Naive thymus-derived CD4-positive, alpha-beta T cell (primary cell): Measurements from ENCODE around the gene CFDP1. TPM values are rescaled to one million over a fixed set of nuclear protein-coding genes. Genes with fewer than 3 reads are reported as not detected.

Experiments
- ATAC-seq: fragments of 150-1000 bp; cut with Tn5 transposase; 2 replicates; pipeline ENCODE4 v1.10.0; 2021; ENCODE audit warnings: mild to moderate bottlenecking, moderate library complexity
- CTCF ChIA-PET: fragments of 350-600 bp; sonication (Branson Sonifier 250); formaldehyde crosslinking; loops from one replicate; lab custom pipeline; 2021; ENCODE audit warnings: antibody characterized with exemption; lab: Charles Lee
- POLR2A ChIA-PET: fragments of 350-600 bp; sonication (Branson Sonifier 250); formaldehyde crosslinking; loops from one replicate; lab custom pipeline; 2021; ENCODE audit warnings: antibody characterized with exemption, inconsistent platforms; lab: Charles Lee
- DNase-seq, 9 donors: peaks; one replicate each; pipeline versions ENCODE4 v3.0.0 to v3.0.0-alpha.2; 2020 to 2022; ENCODE audit warnings: mixed read lengths in 1 of 9
- H3K27ac ChIP-seq: one replicate; pipeline ENCODE4 v1.7.0; 2013; ENCODE audit warnings: mild to moderate bottlenecking, low read depth, low read length, moderate library complexity
- H3K27me3 ChIP-seq, 2 donors: one replicate each; pipeline ENCODE4 v1.7.0; 2013; ENCODE audit warnings: low read length in 2 of 2, mild to moderate bottlenecking in 2 of 2, moderate library complexity in 2 of 2; ENCODE audit not compliant: control insufficient read depth in 2 of 2, insufficient read depth in 2 of 2
- H3K36me3 ChIP-seq, 3 experiments: 1 replicate in 2 of 3; 2 replicates in 1 of 3; pipeline ENCODE4 v1.7.0; 2013; ENCODE audit warnings: low read length in 3 of 3, mild to moderate bottlenecking in 3 of 3, moderate library complexity in 1 of 3; ENCODE audit not compliant: insufficient read depth in 3 of 3, control insufficient read depth in 2 of 3
- H3K4me1 ChIP-seq, 2 donors: one replicate each; pipeline ENCODE4 v1.7.0; 2013; ENCODE audit warnings: low read length in 2 of 2, mild to moderate bottlenecking in 2 of 2, moderate library complexity in 1 of 2; ENCODE audit not compliant: control insufficient read depth in 2 of 2, insufficient read depth in 2 of 2
- H3K4me3 ChIP-seq: 2 replicates; pipeline ENCODE4 v1.7.0; 2013; ENCODE audit warnings: mild to moderate bottlenecking, low read length
- H3K9me3 ChIP-seq, 3 experiments: 1 replicate in 2 of 3; 2 replicates in 1 of 3; pipeline ENCODE4 v1.7.0; 2013; ENCODE audit warnings: low read length in 3 of 3; ENCODE audit not compliant: control insufficient read depth in 2 of 3
- H3K27ac Mint-ChIP-seq, 9 donors: one replicate each; pipeline ENCODE4 v1.8.0; 2020 to 2022; ENCODE audit warnings: mixed read lengths in 9 of 9, mild to moderate bottlenecking in 8 of 9, moderate library complexity in 5 of 9, inconsistent platforms in 2 of 9
- H3K27me3 Mint-ChIP-seq, 5 donors: one replicate each; pipeline ENCODE4 v1.8.0; 2021 to 2022; ENCODE audit warnings: mixed read lengths in 5 of 5, mild to moderate bottlenecking in 1 of 5
- H3K36me3 Mint-ChIP-seq, 5 donors: one replicate each; pipeline ENCODE4 v1.8.0; 2020 to 2022; ENCODE audit warnings: mixed read lengths in 5 of 5, mild to moderate bottlenecking in 3 of 5, inconsistent platforms in 1 of 5
- H3K4me1 Mint-ChIP-seq, 7 donors: one replicate each; pipeline ENCODE4 v1.8.0; 2020 to 2022; ENCODE audit warnings: mixed read lengths in 7 of 7, mild to moderate bottlenecking in 3 of 7, inconsistent platforms in 1 of 7
- H3K4me3 Mint-ChIP-seq, 10 donors: one replicate each; pipeline ENCODE4 v1.8.0; 2020 to 2022; ENCODE audit warnings: mild to moderate bottlenecking in 10 of 10, mixed read lengths in 10 of 10, moderate library complexity in 6 of 10, inconsistent platforms in 2 of 10
- H3K9me3 Mint-ChIP-seq, 11 donors: one replicate each; pipeline ENCODE4 v1.8.0; 2020 to 2022; ENCODE audit warnings: mixed read lengths in 11 of 11, mild to moderate bottlenecking in 4 of 11, inconsistent platforms in 1 of 11, moderate library complexity in 1 of 11
- intact Hi-C, 2 donors: fragments of 100-400 bp; cut with micrococcal nuclease; formaldehyde crosslinking; loops; one replicate each; pipeline ENCODE4 v1.15.1; 2023
- polyA plus RNA-seq, 2 donors: library from polyadenylated mRNA; unstranded; fragments of 300-500 nt; fragmentation: Illumina TruSeq; gene quantifications; one replicate each; pipeline ENCODE4 v1.2.3, GENCODE V29; 2021
- total RNA-seq, 6 experiments: library from RNA in 5 of 6; stranded (reverse) in 5 of 6; gene quantifications; 1 replicate in 5 of 6; 2 replicates in 1 of 6; pipeline ENCODE4 v1.2.3 and lab custom pipeline; 2021 to 2026

CFDP1 gene
- total and polyA plus RNA-seq, 7 experiments from 2014 or later = 34.9 to 42.1 (median 39.4) TPM

DNA sequence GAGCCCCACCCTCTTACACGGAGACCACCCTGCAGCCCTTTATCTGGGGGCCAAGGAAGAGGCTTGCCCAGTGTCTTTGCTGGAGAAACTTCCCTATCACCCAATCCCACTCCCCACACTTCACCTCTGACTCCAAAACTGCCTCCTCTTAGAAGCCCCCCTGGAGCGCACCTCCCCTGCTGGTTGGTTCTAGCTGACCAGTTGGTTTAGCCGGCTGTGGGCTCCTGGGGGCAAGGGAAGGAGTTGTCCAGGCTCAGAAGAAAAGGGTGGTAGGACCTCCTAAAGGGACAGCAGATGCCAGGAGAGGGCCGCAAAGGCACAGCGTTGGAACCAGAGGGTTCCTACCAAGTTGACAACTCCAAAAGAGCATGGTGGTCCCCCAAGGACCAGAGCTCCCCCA, 183.9 kb downstream of the CFDP1 start:
- Mint-ChIP-seq H3K27ac (no peak overlapping the region), H3K36me3 (no peaks in the 10 kb centered on the region), H3K9me3 (peaks cover 0 to 2% (median 0%) of the 10 kb centered on the region in 11 donors), H3K27me3 (peaks cover 20 to 61% (median 23%) of the 10 kb centered on the region in 5 donors), H3K4me3 (peak overlapping the region in 5 of 10 donors; percentile 55 to 82 (median 63)), H3K4me1 (peaks cover 0 to 12% (median 4%) of the 10 kb centered on the region in 7 donors)
- H3K27me3 ChIP-seq = peaks cover 0 to 6% of the 10 kb centered on the region in 2 donors
- peaks cover 0 to 5% of the 10 kb centered on the region in 2 donors for H3K4me1 ChIP-seq
- DNase-seq (no peak), ATAC-seq (no peak)
- no peak overlapping the region for H3K4me3 ChIP-seq
- POLR2A ChIA-PET = no interaction called here
- H3K9me3 ChIP-seq = no peaks in the 10 kb centered on the region
- H3K27ac ChIP-seq = no peak overlapping the region
- intact Hi-C loops = no loop called here
- no peaks in the 10 kb centered on the region for H3K36me3 ChIP-seq
- CTCF ChIA-PET = interaction anchor here (0.8 kb wide), 2 partner anchors 15 to 17 kb away, joined by 3 read pairs; no protein-coding TSS in a partner anchor

DNA sequence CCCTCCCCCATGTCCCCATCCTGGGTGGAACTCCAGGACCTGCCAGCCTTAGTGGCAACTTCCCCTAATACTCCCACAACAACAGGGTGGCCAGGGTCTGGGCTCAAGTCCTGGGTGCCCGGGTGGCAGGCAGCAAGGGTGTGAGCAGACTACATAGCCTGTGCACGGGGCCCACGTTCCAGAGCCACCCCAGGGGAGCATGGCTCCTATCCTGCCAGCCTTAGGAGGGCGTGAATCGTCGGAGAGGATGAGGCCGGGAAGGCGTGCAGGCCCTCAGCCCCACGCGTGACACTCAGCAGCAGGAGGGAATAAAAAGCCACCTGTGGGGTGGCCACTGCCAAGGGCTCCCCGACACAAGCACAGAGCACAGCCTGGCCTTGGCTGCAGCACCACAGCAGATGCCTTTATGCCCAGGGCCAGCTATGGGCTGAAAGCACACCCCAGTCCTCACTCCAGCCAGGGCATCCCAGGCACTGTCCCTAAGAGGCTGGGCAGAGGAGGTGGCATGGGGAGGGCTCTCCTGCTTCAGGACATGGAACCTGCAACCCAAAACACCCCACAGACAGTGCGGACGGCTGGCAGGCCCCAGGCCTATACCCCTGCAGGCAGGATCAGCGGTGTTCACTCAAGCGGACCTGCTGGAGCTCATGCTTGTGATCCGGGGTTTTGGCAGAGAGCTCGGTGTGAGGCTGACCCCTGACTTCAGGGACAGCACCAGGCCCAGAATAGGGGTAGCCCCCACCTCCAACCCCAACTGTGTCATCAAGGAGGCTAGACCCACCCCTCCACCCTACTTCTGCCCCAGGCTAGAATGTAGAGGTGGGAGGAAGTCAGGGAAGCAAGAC, 184.5 kb downstream of the CFDP1 start:
- Histone ChIP-seq H3K4me1 (peaks cover 0 to 5% of the 10 kb centered on the region in 2 donors), H3K4me3 (no peak overlapping the region), H3K9me3 (no peaks in the 10 kb centered on the region), H3K27me3 (peaks cover 0 to 6% of the 10 kb centered on the region in 2 donors), H3K27ac (no peak overlapping the region), H3K36me3 (no peaks in the 10 kb centered on the region)
- H3K4me3 Mint-ChIP-seq = peak overlapping the region in 1 of 10 donors; percentile 63
- DNase-seq (no peak), ATAC-seq (no peak)
- ChIA-PET POLR2A (no interaction called here), CTCF (interaction anchor here (0.8 kb wide), 2 partner anchors 15 to 16 kb away, joined by 3 read pairs; no protein-coding TSS in a partner anchor)
- H3K36me3 Mint-ChIP-seq = no peaks in the 10 kb centered on the region
- H3K4me1 Mint-ChIP-seq = peaks cover 0 to 13% (median 4%) of the 10 kb centered on the region in 7 donors
- H3K27ac Mint-ChIP-seq = no peak overlapping the region
- peaks cover 14 to 54% (median 21%) of the 10 kb centered on the region in 5 donors for H3K27me3 Mint-ChIP-seq
- peaks cover 0 to 2% (median 0%) of the 10 kb centered on the region in 11 donors for H3K9me3 Mint-ChIP-seq
- intact Hi-C loops = no loop called here

DNA sequence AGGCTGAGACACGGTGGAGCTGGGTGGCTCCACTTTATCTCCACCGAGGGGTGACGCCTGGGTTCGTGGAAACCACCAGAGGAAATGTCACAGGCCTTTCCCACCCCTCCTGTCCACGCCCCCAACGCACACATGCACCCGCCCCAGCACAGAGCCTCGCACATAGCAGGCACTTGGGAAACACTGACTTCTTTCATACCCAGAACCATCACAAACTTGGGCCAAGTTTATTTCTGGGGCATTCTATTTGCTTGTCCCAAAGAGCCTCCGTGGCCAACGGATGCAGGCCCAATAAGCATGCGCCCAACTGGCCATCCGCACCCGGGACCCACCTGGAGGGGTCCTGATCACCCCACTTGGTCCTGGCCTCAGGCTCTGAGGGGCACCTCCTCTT, 185.2 kb downstream of the CFDP1 start:
- Mint-ChIP-seq H3K4me1 (peaks cover 0 to 13% (median 4%) of the 10 kb centered on the region in 7 donors), H3K27ac (peak overlapping the region in 1 of 9 donors; percentile 13), H3K4me3 (no peak overlapping the region), H3K9me3 (peaks cover 0 to 2% (median 0%) of the 10 kb centered on the region in 11 donors), H3K36me3 (no peaks in the 10 kb centered on the region), H3K27me3 (peaks cover 12 to 50% (median 21%) of the 10 kb centered on the region in 5 donors)
- H3K27ac ChIP-seq = no peak overlapping the region
- peaks cover 0 to 6% of the 10 kb centered on the region in 2 donors for H3K27me3 ChIP-seq
- DNase-seq (no peak), ATAC-seq (no peak)
- no peak overlapping the region for H3K4me3 ChIP-seq
- ChIA-PET POLR2A (no interaction called here), CTCF (no interaction called here)
- H3K9me3 ChIP-seq = no peaks in the 10 kb centered on the region
- no peaks in the 10 kb centered on the region for H3K36me3 ChIP-seq
- intact Hi-C loops = no loop called here
- peaks cover 0 to 5% of the 10 kb centered on the region in 2 donors for H3K4me1 ChIP-seq

GRCh38 chr16:75247249-75247648, 186.1 kb downstream of the CFDP1 start:
- Histone ChIP-seq H3K4me1 (peaks cover 0 to 5% of the 10 kb centered on the region in 2 donors), H3K36me3 (no peaks in the 10 kb centered on the region), H3K9me3 (no peaks in the 10 kb centered on the region), H3K27me3 (peaks cover 0 to 6% of the 10 kb centered on the region in 2 donors), H3K4me3 (no peak overlapping the region), H3K27ac (no peak overlapping the region)
- no peaks in the 10 kb centered on the region for H3K36me3 Mint-ChIP-seq
- no peak overlapping the region for H3K27ac Mint-ChIP-seq
- DNase-seq (no peak), ATAC-seq (no peak)
- H3K4me3 Mint-ChIP-seq = no peak overlapping the region
- POLR2A ChIA-PET = no interaction called here
- peaks cover 6 to 42% (median 19%) of the 10 kb centered on the region in 5 donors for H3K27me3 Mint-ChIP-seq
- H3K9me3 Mint-ChIP-seq = peaks cover 0 to 2% (median 0%) of the 10 kb centered on the region in 11 donors
- peaks cover 0 to 13% (median 4%) of the 10 kb centered on the region in 7 donors for H3K4me1 Mint-ChIP-seq
- CTCF ChIA-PET = no interaction called here
- intact Hi-C loops = no loop called here

DNA sequence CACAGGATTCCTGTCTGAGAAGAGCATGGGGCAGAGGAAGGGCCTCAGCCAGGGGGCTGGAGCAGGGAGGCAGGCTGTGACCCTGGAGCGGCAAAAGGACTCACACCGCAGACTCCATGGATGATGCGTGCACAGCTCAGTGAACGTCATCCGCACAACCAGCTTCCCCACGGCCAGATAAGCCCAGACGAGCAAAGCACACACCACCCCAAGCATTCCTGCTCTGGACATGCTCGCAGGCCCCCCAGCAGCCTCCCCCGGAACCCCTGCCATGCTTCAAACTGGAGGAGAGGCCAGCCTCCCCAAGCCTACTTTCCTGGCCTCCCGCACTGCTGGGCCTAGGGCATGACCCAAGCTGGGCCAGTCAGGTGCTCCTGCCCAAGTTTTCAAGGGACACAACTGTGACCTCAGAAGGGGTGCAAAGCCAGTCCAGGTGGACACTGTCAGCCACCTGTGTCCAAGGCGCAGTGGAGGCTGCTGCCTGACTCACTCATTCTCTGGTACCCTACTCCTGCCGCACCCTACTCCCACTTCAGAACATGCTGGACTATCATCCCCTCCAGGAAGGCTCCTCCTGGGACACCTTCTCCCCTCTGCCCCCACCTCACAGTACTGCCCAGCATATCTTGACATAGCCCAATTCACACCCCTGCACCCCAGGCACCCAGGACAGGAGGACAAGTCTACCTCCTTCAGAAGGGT, 186.6 kb downstream of the CFDP1 start:
- no peak for ATAC-seq
- Mint-ChIP-seq H3K36me3 (no peaks in the 10 kb centered on the region), H3K4me3 (no peak overlapping the region), H3K9me3 (peaks cover 0 to 2% (median 0%) of the 10 kb centered on the region in 11 donors), H3K27ac (no peak overlapping the region), H3K27me3 (peaks cover under 1 to 36% (median 14%) of the 10 kb centered on the region in 5 donors), H3K4me1 (peaks cover 0 to 11% (median 3%) of the 10 kb centered on the region in 7 donors)
- intact Hi-C loops = no loop called here
- no peaks in the 10 kb centered on the region for H3K36me3 ChIP-seq
- no peak for DNase-seq
- CTCF ChIA-PET = no interaction called here
- H3K4me3 ChIP-seq = no peak overlapping the region
- POLR2A ChIA-PET = no interaction called here
- H3K27me3 ChIP-seq = peaks cover 0 to 6% of the 10 kb centered on the region in 2 donors
- no peaks in the 10 kb centered on the region for H3K9me3 ChIP-seq
- H3K27ac ChIP-seq = no peak overlapping the region
- peaks cover 0 to 5% of the 10 kb centered on the region in 2 donors for H3K4me1 ChIP-seq

- Mint-ChIP-seq H3K27me3 (peaks cover 0 to 31% (median 8%) of the 10 kb centered on the region in 5 donors), H3K4me1 (peaks cover 0 to 5% (median 2%) of the 10 kb centered on the region in 7 donors), H3K4me3 (no peak overlapping the region), H3K27ac (no peak overlapping the region), H3K36me3 (no peaks in the 10 kb centered on the region), H3K9me3 (peaks cover 0 to 2% (median 0%) of the 10 kb centered on the region in 11 donors)
- Histone ChIP-seq H3K27me3 (no peaks in the 10 kb centered on the region), H3K36me3 (no peaks in the 10 kb centered on the region), H3K4me1 (peaks cover 0 to under 1% of the 10 kb centered on the region in 2 donors), H3K4me3 (no peak overlapping the region), H3K9me3 (no peaks in the 10 kb centered on the region), H3K27ac (no peak overlapping the region)
- ATAC-seq (no peak), DNase-seq (no peak)
- ChIA-PET POLR2A (no interaction called here), CTCF (no interaction called here)
- intact Hi-C loops = no loop called here
Measured at GRCh38 chr16:75244844-75245758, 188.2 kb downstream of the CFDP1 start.
